NCI-H526 treated with DMSO at 0.1 percent for 48 hours (cell line): ENCODE measurements around the gene AP3M1.
"Not testable (repeated sequence)": the region's sequence is repeated elsewhere in the genome, so short reads cannot be mapped to it uniquely, and the experiment has no call there.

ENCODE experiments used
- DNase-seq: peaks from one replicate; lab custom pipeline; 2025; lab: John Stamatoyannopoulos, UW

Gene AP3M1, protein sequence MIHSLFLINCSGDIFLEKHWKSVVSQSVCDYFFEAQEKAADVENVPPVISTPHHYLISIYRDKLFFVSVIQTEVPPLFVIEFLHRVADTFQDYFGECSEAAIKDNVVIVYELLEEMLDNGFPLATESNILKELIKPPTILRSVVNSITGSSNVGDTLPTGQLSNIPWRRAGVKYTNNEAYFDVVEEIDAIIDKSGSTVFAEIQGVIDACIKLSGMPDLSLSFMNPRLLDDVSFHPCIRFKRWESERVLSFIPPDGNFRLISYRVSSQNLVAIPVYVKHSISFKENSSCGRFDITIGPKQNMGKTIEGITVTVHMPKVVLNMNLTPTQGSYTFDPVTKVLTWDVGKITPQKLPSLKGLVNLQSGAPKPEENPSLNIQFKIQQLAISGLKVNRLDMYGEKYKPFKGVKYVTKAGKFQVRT

DNA sequence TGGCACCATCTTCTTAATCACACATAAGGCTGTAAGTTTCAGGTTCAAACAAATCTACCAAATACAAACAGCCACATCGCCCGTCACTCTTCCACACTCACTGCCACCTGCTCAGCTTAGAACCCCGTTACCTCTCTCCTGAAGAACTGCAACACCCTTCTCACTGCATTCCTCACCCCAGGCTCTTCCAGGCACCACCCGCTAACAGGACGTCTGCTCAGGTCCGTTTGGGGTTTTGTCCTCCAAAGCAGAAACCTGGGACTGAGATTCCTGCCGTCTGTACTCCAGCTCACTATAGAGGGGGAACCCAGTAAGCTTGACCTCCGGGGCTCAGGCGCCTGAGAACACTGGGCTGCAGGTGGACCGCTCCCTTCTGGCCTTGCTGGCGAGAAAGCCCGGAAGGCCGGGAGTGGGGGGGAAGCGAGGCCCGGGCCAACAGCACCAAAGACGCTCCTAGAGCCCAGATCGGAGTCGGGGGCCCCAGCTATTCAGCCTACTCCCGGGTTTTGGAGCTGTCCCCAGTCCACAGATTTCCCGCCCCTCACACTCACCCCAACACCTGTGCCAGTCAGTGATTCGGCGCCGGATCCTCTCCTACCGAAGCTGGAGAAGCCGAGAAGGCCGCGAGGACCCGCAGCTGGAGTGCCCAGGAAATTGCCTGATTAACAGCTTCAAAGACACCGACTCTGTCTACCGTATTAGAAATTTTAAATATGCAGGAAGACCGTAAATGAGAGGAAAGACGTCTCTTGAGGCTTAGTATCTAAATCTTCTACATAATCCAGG, at the start of gene AP3M1:
Gene AP3M1, minus strand, starts transcription at position 625 of the 786 bp plus-strand sequence. CDS start 12,449 bp downstream, outside the sequence.
- DNase-seq: no peak

DNA sequence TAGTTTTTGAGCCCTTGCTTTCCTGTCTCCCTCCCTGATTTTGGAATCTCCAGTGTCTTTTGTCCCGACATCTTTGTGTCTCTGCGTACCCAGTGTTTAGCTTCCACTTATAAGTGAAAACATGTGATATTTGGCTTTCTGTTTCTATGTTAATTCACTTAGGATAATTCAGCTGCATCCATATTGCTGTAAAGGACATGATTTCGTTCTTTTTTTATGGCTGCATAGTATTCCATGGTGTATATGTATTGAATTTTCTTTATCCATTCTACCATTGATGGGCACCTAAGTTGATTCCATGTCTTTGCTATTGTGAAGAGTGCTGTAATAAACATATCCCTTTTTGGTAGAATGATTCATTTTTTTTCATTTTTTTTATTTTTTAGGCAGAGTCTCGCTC, 48.7 kb upstream of the AP3M1 start:
- DNase-seq: no peak

DNA sequence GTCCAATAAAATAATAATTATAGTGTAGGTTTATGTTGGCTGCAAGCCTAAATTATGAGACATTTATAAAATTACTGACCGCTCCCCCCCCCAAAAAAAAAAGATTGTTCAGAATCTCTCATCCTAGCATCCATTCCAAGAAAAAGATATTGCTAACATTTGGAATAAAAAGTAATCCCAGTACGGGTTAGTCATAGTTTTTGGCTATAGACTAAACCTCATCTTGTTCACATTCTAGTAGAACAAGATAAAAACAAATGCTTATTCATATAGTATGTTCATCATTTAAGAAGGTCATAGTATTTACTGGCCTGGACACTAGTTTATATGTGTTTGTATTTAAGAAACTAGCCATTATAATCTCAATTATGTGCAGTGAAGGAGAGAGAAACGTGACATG, 44.4 kb upstream of the AP3M1 start:
- no peak for DNase-seq

- no peak for DNase-seq
These were observed 43.9 kb upstream of the AP3M1 start for GRCh38 chr10:74194545-74194944.

DNA sequence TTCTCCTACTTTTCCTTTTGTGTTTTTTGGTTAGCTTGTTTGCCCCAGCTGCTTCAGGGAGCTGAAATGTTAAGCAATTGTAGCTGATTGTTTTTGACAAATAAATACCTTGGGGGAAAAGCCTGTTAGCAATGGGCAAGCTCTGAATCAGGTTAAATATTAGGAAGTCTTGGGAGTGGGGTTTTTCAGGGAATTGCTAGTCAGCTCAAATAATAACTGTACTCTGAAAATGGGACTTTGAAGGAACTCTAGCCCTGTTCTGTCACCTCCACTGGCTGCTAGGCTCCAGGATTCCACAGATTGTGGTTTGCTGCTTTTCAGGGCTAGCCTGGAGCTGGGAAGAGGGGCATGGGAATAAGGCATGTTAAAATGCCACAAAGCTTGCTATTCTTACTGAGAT, 39.9 kb upstream of the AP3M1 start:
- DNase-seq: no peak

- DNase-seq: no peak
These were observed 39.4 kb upstream of the AP3M1 start for GRCh38 chr10:74189999-74190421.

DNA sequence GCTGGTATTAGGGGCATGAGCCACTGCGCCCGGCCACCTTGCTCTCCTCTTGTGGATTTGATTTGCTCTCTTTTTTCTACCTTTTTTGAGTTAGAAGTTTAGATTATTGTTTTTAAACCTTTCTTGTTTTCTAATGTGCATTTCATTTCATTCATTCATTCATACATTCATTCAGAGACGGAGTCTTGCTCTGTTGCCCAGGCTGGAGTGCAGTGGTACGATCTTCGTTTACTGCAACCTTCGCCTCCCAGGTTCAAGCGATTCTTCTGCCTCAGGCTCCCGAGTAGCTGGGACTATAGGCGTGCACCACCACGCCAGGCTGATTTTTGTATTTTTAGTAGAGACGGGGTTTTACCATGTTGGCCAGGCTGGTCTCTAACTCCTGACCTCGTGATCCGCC, 38.0 kb upstream of the AP3M1 start:
- not testable (repeated sequence) for DNase-seq

DNA sequence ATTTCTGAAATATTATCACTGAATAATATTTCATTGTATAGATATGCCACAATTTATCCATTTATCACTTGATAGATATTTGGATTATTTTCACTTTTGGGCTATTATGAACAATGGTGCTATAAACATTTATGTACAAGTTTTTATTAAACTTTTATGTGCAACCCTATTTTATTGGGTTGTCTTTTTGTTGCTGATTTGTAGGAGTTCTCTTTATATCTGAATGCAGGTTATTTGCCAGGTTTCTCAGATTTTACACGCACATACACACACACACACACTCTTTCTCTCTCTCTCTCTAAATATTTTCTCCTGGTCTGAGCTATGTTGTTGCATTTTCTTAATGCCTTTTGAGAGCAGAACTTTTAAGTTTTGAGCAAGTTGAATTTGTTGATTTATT, 36.6 kb upstream of the AP3M1 start:
- DNase-seq: no peak

DNA sequence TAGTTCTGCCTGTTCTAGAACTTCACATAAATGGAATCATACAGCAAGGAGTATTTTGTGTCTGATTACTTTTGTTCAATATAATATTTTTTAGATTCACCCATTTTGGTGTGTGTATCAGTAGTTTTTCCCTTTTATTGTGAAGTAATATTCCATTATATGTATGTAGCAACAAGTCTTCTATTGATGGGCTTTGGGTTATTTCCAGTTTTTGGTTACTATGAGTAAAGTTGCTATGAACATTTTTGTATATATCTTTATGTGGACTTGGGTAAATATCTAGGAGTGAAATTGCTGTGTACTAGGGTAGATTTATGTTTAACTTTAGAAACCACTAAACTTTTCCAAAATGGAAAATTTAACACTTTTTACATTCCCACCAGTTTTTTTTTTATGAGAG, 36.0 kb upstream of the AP3M1 start:
- DNase-seq: no peak

- DNase-seq: no peak
These were observed 28.6 kb upstream of the AP3M1 start for GRCh38 chr10:74179111-74179710.

DNA sequence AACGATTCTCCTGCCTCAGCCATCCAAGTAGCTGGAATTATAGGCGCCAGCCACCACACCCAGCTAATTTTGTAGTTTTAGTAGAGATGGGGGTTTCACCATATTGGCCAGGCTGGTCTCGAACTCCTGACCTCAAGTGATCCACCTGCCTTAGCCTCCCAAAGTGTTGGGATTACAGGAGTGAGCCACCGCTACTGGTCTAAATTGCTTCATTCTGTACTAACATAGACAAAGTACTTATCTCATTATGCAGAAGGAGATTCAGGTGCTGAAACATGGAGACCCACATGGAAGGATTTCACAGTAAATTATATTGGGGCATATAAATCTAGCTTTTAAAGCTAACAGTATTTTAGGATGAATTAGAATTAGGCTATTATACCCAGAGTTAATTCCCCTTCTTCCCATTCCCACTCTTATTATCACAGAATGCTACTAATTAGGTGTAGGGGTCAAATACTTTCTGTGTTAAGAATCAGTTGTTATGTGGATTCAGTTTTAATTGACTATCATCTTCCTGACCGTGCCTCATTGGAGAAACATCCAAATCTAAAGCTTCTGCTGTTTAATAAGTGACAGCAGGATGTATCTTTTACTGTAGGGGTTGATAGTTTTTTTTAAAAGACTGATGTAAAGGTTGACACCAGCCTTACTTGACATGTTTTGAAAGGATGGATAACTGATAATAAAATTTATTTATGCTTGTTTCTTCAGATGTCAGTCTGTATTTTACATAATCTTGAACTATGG, 27.6 kb upstream of the AP3M1 start:
- DNase-seq: no peak

- DNase-seq: no peak
These were observed 26.6 kb upstream of the AP3M1 start for GRCh38 chr10:74177140-74177677.

GRCh38 chr10:74176380-74177139, 25.9 kb upstream of the AP3M1 start:
- peak; percentile 90 for DNase-seq

DNA sequence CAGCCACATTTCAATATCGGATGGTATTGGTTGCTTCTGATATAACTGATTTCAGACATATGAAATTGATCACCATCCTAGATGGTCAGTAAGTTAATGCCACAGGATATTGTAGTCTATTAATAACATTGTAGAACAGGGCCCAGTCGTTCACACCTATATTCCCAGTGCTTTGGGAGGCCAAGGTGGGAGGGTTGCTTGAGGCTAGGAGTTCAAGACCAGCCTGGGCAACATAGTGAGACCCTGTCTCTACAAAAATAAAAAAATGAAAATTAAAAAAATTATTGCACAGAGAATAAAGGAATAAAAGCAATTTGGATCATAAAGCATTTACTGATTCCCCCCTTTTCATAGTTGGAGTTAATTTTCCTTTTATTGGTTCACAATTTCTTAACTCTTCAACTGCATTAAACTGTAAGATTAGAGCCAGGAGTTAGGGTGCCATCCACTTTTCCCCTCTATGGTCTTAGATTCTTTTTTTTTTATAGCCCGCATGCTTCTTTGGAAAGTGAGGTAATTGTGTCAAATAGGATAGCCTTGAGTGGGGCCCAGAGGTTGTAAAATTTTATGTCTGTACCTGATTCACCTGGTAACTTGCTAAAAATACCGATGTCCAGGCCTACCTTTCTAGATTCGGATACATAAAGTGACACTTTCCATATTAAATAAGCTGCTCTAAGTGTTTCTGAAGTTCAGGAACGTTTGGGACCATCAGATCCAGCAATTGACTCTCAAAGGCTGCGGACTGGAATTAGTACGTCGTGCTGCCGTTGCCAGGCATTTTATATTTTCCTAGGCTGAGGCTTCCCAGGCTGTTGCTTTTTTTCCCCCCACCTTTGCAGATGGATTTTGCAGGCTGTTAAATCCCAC, 25.1 kb upstream of the AP3M1 start:
- DNase-seq: no peak

DNA sequence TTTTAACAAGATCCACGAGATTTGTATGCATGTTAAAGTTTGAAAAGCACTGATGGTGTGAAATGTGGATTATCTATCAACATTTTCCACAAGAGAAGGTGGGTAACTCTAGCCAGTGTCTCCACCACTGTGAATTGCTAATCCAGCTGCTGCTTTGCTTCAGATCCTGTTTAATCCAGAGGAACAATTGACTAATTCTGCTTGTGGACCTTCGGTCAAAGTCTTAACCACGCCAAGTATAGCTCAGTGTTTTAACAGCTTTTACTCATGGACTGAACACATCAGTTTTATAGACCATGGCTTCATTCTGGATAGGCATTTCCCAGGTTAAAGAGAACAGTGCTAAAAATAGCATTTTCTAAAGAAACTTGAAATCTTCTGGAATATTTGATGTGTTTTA, 23.9 kb upstream of the AP3M1 start:
- DNase-seq: no peak

DNA sequence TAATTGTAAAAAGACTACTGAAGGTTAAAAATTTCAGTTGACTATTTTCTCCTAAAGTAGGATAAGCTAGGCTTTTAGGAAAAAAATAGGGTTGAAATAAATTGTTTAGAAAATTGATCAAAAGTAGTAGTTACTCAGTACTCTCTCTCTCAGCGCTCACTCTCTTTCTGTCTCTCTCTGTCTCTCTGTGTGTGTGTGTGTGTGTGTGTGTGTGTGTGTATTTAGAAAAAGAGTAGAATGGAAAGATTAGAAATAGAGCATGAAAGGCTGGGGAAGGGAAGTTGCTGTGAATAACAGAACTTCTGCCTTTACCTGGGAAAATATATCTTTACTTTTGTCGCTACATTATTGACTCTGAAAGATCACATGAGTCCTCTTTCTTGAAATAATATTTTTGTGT, 21.0 kb upstream of the AP3M1 start:
- DNase-seq: no peak

DNA sequence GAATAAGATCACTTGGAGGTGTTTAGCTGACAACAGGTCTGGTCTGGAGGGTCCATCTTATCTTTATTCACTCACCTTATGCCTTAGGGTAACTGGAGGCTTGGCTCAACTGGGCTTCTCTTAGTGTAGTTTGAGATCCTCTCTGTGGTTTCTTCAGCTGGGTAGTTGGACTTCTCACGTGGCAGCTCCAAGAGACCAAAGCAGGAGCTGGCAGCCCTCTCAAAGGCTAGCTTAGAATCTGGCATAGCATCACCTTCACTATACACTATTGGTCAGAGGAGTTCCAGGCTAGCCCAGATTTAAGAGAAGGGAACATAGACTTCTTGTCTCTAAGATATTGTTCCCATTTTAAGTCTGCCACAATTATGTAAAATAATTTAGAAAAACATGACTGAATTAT, 16.8 kb upstream of the AP3M1 start:
- DNase-seq: no peak

GRCh38 chr10:74165530-74165901, 14.9 kb upstream of the AP3M1 start:
- no peak for DNase-seq

DNA sequence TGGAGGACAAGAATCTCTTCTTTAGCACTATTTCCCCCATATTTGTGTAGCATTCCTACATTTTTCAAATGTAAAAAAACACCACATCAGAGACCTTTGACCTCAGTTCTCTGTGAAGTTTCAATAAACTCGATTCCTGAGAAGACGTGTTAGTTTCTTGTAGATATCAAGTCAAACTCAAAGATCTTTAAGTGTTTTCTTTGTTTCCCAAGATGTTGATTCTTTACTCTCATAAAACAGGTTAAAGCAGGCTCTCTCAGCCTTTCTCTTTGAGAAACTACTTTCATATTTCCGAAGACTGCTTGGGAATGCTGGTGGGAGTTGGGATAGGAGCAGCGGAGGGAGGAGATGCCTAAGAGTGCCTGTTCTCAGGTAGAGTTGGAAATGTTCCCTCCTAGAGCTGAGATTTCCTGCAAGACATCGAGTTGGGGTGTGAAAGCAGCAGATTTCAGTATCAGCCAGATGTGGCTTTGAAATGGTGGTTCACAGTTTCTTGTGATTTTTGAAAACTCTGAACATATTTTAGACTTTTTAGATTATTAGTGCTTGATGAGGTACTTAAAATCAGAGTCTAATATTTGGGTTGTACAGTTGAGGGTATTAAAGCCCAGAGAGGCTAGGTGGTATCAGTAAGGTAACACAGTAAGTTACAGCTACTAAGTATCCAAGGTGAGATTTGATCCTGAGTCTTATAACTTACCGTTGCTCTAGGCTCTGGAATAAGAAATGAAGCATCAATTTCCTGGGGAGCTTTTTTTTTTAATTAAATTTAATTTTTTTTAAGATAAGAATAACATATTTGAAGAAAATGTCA, 14.3 kb upstream of the AP3M1 start:
- DNase-seq: no peak
